Measurements from ENCODE around the gene DELE1.

The DELE1 gene

DNA sequence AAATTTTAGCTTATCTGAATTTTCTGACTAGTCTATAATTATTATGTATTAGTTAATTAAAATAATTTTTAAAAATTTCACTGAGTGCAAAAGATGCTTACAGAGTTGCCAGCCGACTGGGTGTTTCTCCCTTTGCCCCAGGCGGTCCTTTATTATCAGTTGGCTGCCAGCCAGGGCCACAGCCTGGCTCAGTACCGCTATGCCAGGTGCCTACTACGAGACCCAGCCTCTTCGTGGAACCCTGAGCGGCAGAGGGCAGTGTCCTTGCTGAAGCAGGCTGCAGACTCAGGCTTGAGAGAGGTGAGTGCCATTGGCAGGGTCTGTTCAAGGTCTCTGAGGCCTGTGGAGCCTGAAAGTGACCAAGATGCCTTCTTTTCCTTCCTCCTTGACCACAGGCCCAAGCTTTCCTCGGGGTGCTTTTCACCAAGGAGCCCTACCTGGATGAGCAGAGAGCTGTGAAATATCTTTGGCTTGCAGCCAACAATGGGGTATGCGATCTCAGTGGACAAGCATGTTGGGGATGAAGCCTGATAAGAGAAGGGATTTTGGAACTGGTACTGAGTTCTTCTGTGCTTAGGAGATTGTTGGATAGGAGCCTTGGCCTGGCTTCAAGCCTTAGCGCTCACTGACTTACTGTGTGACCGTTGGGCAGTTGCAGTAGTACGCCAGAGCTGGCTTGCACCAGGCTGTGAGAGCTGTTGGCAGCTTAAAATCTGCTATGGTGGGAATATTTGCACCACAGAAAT, 10.6 kb downstream of the DELE1 start:
- Mint-ChIP-seq H3K9me3 (no peaks in the 10 kb centered on the region), H3K4me1 (no peaks in the 10 kb centered on the region), H3K27ac (no peak overlapping the region), H3K4me3 (no peak overlapping the region), H3K36me3 (ENCODE audit: low read depth) (peaks cover 68% of the 10 kb centered on the region), H3K27me3 (ENCODE audit: low read depth) (no peaks in the 10 kb centered on the region)
- TF ChIP-seq, protein P1, sequence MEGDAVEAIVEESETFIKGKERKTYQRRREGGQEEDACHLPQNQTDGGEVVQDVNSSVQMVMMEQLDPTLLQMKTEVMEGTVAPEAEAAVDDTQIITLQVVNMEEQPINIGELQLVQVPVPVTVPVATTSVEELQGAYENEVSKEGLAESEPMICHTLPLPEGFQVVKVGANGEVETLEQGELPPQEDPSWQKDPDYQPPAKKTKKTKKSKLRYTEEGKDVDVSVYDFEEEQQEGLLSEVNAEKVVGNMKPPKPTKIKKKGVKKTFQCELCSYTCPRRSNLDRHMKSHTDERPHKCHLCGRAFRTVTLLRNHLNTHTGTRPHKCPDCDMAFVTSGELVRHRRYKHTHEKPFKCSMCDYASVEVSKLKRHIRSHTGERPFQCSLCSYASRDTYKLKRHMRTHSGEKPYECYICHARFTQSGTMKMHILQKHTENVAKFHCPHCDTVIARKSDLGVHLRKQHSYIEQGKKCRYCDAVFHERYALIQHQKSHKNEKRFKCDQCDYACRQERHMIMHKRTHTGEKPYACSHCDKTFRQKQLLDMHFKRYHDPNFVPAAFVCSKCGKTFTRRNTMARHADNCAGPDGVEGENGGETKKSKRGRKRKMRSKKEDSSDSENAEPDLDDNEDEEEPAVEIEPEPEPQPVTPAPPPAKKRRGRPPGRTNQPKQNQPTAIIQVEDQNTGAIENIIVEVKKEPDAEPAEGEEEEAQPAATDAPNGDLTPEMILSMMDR (IDR thresholded peaks at IDR 0.05; ENCODE audit: unreplicated experiment in 3 of 3): no peak

- no peak overlapping the region for H3K27ac Mint-ChIP-seq
- no peaks in the 10 kb centered on the region for H3K4me1 Mint-ChIP-seq
- no peaks in the 10 kb centered on the region for H3K9me3 Mint-ChIP-seq
- peaks cover 65% of the 10 kb centered on the region for H3K36me3 Mint-ChIP-seq (ENCODE audit: low read depth)
- no peak overlapping the region for H3K4me3 Mint-ChIP-seq
- TF ChIP-seq, protein P1 (IDR thresholded peaks at IDR 0.05; ENCODE audit: unreplicated experiment in 3 of 3): no peak
- H3K27me3 Mint-ChIP-seq (ENCODE audit: low read depth): no peaks in the 10 kb centered on the region
Observed at GRCh38 chr5:141935538-141935937, 11.9 kb downstream of the DELE1 start.

- H3K27ac Mint-ChIP-seq: no peak overlapping the region
Observed at GRCh38 chr5:141940695-141941271, 17.1 kb downstream of the DELE1 start.

DNA sequence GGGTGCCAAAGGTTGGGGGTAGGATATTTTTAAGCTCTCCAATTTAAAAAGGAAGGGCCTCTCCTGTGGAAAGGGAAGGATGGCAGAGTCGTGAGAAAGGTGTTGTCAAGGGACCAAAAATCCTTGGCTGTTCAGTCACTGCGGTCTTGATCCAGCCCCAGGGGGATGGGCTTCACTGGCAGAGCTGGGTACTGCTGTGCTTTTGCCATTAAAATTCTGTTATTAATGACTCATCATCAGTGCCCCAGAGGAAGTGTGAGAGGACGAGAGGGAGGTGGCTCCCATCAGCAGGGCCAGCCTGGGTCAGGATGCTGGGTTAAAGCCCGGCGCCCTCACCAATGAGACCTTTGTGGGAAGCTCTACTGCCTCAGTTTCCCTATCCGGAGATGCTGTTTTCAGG, 17.6 kb downstream of the DELE1 start:
- TF ChIP-seq, protein P1 (IDR thresholded peaks at IDR 0.05; ENCODE audit: unreplicated experiment in 3 of 3): no peak
- no peak overlapping the region for H3K27ac Mint-ChIP-seq
- no peaks in the 10 kb centered on the region for H3K4me1 Mint-ChIP-seq
- H3K9me3 Mint-ChIP-seq: no peaks in the 10 kb centered on the region
- no peak overlapping the region for H3K4me3 Mint-ChIP-seq
- peaks cover 29% of the 10 kb centered on the region for H3K36me3 Mint-ChIP-seq (ENCODE audit: low read depth)
- no peaks in the 10 kb centered on the region for H3K27me3 Mint-ChIP-seq (ENCODE audit: low read depth)

More at GRCh38 chr5:141940695-141941271, 17.1 kb downstream of the DELE1 start:
- Mint-ChIP-seq H3K4me3 (no peak overlapping the region), H3K9me3 (no peaks in the 10 kb centered on the region), H3K36me3 (ENCODE audit: low read depth) (peaks cover 33% of the 10 kb centered on the region), H3K27me3 (ENCODE audit: low read depth) (no peaks in the 10 kb centered on the region), H3K4me1 (no peaks in the 10 kb centered on the region)
- TF ChIP-seq, protein P1 (IDR thresholded peaks at IDR 0.05; ENCODE audit: unreplicated experiment in 3 of 3): no peak

DNA sequence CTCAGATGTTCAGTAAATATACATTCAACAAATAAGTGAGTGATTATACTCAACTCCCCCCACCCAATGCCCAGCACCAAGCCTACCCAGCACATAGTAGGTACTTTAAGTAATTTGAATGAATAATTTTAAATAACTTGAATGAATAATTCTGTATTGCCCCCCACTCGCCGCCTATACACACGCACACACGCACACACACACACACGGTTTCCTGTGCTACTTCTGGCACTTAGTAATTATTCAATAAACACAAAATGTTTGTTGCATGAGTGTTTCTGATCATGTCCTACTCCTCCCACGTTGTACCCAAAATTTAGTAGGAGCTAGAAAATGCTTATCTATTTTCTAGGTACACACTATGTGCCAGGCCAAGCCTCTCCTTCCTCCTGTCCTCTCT, 18.1 kb downstream of the DELE1 start:
- H3K9me3 Mint-ChIP-seq: no peaks in the 10 kb centered on the region
- H3K4me3 Mint-ChIP-seq: no peak overlapping the region
- peaks cover 29% of the 10 kb centered on the region for H3K36me3 Mint-ChIP-seq (ENCODE audit: low read depth)
- H3K27me3 Mint-ChIP-seq (ENCODE audit: low read depth): no peaks in the 10 kb centered on the region
- TF ChIP-seq, protein P1 (IDR thresholded peaks at IDR 0.05; ENCODE audit: unreplicated experiment in 3 of 3): no peak
- H3K27ac Mint-ChIP-seq: no peak overlapping the region
- H3K4me1 Mint-ChIP-seq: no peaks in the 10 kb centered on the region

Measured in nephron (organoid).